ENCODE results near the gene KIF1A.

DNA sequence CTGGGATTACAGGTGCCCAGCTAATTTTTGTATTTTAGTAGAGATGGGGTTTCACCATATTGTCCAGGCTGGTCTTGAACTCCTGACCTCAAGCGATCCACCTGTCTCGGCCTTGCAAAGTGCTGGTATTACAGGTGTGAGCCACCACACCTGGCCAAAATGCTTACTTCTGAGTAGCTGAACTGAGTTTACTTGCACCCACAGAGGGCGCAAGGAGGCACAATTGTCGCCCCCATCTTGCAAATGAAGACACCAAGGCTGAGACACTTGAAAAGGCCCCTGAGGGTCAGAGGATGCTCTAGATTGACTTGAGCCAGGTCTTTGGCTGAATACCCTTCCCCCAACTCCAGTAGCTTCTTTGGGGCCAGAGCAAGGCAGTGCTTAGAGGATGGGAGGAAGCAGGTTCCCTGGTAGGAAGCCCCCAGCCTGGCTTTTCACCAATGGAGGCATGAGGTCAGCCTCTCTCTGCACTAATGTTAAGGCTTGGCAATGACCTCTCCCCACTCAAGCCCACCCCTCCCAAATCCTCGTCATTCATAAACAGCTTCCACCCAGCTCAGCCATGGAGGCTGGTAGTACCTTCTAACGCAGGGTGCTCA is 14.5 kb upstream of the KIF1A start:
- TF ChIP-seq NFIC (IDR thresholded peaks at IDR 0.05) (no peak), MAX (IDR thresholded peaks at IDR 0.05) (no peak), REST (IDR thresholded peaks at IDR 0.05; ENCODE audit: low read depth) (no peak), TAF1 (IDR thresholded peaks at IDR 0.05; ENCODE audit: low read depth) (no peak), RAD21 (IDR thresholded peaks at IDR 0.05; ENCODE audit: low read depth) (no peak), CREB1 (IDR thresholded peaks at IDR 0.05; ENCODE audit: low read depth) (no peak), TEAD4 (IDR thresholded peaks at IDR 0.05) (no peak), EP300 (IDR thresholded peaks at IDR 0.05; ENCODE audit: borderline replicate concordance) (no peak), EGR1 (IDR thresholded peaks at IDR 0.05) (no peak)

Data from Ishikawa (cell line).